CD8-positive, alpha-beta memory T cell (primary cell): ENCODE measurements around the gene KLHL17. TPM values are rescaled to one million over a fixed set of nuclear protein-coding genes. Genes with fewer than 3 reads are reported as not detected.

Experiments used
- CTCF ChIA-PET: fragments of 350-600 bp; sonication (Branson Sonifier 250); formaldehyde crosslinking; loops from one replicate; lab custom pipeline; 2021; ENCODE audit warnings: antibody characterized with exemption; lab: Charles Lee
- POLR2A ChIA-PET: fragments of 350-600 bp; sonication (Branson Sonifier 250); formaldehyde crosslinking; loops from one replicate; lab custom pipeline; 2021; ENCODE audit warnings: antibody characterized with exemption; lab: Charles Lee
- DNase-seq, 5 donors: peaks; one replicate each; pipeline versions ENCODE4 v3.0.0 to v3.0.0-alpha.2; 2020 to 2022; ENCODE audit warnings: mixed read lengths in 1 of 5
- H3K27ac ChIP-seq: one replicate; pipeline ENCODE4 v1.7.0; 2013; ENCODE audit warnings: low read depth, mild to moderate bottlenecking, low read length, moderate library complexity
- H3K27me3 ChIP-seq: 2 replicates; pipeline ENCODE4 v1.7.0; 2013; ENCODE audit warnings: low read length, mild to moderate bottlenecking; ENCODE audit not compliant: insufficient read depth, poor library complexity, severe bottlenecking
- H3K36me3 ChIP-seq: 2 replicates; pipeline ENCODE4 v1.7.0; 2013; ENCODE audit warnings: mild to moderate bottlenecking, low read length, moderate library complexity; ENCODE audit not compliant: insufficient read depth
- H3K4me1 ChIP-seq: 2 replicates; pipeline ENCODE4 v1.7.0; 2013; ENCODE audit warnings: mild to moderate bottlenecking, low read length, moderate library complexity; ENCODE audit not compliant: insufficient read depth
- H3K4me3 ChIP-seq: 2 replicates; pipeline ENCODE4 v1.7.0; 2013; ENCODE audit warnings: mild to moderate bottlenecking, low read length
- H3K9me3 ChIP-seq: 2 replicates; pipeline ENCODE4 v1.7.0; 2013; ENCODE audit warnings: mild to moderate bottlenecking, low read length
- H3K27ac Mint-ChIP-seq, 8 donors: one replicate each; pipeline ENCODE4 v1.8.0; 2020 to 2021; ENCODE audit warnings: mixed read lengths in 8 of 8, mild to moderate bottlenecking in 6 of 8, inconsistent platforms in 3 of 8, moderate library complexity in 3 of 8
- H3K27me3 Mint-ChIP-seq, 2 donors: one replicate each; pipeline ENCODE4 v1.8.0; 2020 to 2021; ENCODE audit warnings: mixed read lengths in 2 of 2, mild to moderate bottlenecking in 1 of 2, moderate library complexity in 1 of 2
- H3K36me3 Mint-ChIP-seq, 3 donors: one replicate each; pipeline ENCODE4 v1.8.0; 2020 to 2021; ENCODE audit warnings: mixed read lengths in 3 of 3, inconsistent platforms in 1 of 3, mild to moderate bottlenecking in 1 of 3
- H3K4me1 Mint-ChIP-seq, 3 donors: one replicate each; pipeline ENCODE4 v1.8.0; 2020 to 2021; ENCODE audit warnings: mixed read lengths in 3 of 3, inconsistent platforms in 1 of 3, mild to moderate bottlenecking in 1 of 3
- H3K4me3 Mint-ChIP-seq, 7 donors: one replicate each; pipeline ENCODE4 v1.8.0; 2020 to 2021; ENCODE audit warnings: mixed read lengths in 7 of 7, mild to moderate bottlenecking in 6 of 7, moderate library complexity in 4 of 7, inconsistent platforms in 2 of 7
- H3K9me3 Mint-ChIP-seq, 5 donors: one replicate each; pipeline ENCODE4 v1.8.0; 2020 to 2022; ENCODE audit warnings: mixed read lengths in 5 of 5, mild to moderate bottlenecking in 3 of 5, moderate library complexity in 2 of 5, inconsistent platforms in 1 of 5
- polyA plus RNA-seq: library from polyadenylated mRNA; unstranded; fragments of 300-500 nt; fragmentation: Illumina TruSeq; gene quantifications from one replicate; pipeline ENCODE4 v1.2.3, GENCODE V29; 2021
- total RNA-seq, 2 experiments: library from RNA; stranded (reverse); gene quantifications; one replicate each; pipeline ENCODE4 v1.2.3, GENCODE V29; 2021

The KLHL17 gene
- total and polyA plus RNA-seq, 3 experiments from 2014 or later = 1.4 to 28.6 (median 27.6) TPM

DNA sequence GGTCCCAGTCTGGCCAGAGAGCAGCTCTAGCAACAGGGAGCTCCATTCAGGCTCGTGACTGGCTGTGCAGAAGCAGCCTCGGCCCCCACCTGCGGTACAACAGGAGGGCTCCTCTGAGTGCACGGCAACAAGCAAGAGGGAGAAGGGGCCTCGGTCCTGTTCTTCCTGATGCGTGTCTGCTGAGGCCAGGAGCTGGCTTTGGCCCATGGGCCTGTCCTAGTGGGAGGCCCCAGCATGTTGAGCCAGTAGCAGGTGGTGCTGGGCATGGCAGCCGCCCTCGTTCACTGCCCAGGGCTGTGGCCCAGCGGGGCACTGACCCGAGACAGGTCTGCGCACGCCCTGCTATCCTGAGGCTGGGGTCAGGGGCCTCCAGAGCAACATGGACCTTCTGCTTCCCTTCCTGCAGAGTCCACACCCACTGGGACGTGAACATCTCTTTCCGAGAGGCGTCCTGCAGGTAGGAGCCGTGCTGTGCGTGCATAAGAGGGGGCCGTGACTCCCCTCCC lies 29.7 kb upstream of the KLHL17 start:
- Histone ChIP-seq H3K9me3 (no peaks in the 10 kb centered on the region), H3K27me3 (peaks cover 16% of the 10 kb centered on the region), H3K36me3 (no peaks in the 10 kb centered on the region), H3K4me1 (peaks cover 3% of the 10 kb centered on the region), H3K4me3 (no peak overlapping the region), H3K27ac (no peak overlapping the region)
- no peak for DNase-seq
- peaks cover 5 to 11% (median 6%) of the 10 kb centered on the region in 3 donors for H3K4me1 Mint-ChIP-seq
- no peaks in the 10 kb centered on the region for H3K36me3 Mint-ChIP-seq
- peaks cover 13 to 40% of the 10 kb centered on the region in 2 donors for H3K27me3 Mint-ChIP-seq
- H3K27ac Mint-ChIP-seq = no peak overlapping the region
- no peaks in the 10 kb centered on the region for H3K9me3 Mint-ChIP-seq
- ChIA-PET CTCF (no interaction called here), POLR2A (no interaction called here)
- H3K4me3 Mint-ChIP-seq = no peak overlapping the region

DNA sequence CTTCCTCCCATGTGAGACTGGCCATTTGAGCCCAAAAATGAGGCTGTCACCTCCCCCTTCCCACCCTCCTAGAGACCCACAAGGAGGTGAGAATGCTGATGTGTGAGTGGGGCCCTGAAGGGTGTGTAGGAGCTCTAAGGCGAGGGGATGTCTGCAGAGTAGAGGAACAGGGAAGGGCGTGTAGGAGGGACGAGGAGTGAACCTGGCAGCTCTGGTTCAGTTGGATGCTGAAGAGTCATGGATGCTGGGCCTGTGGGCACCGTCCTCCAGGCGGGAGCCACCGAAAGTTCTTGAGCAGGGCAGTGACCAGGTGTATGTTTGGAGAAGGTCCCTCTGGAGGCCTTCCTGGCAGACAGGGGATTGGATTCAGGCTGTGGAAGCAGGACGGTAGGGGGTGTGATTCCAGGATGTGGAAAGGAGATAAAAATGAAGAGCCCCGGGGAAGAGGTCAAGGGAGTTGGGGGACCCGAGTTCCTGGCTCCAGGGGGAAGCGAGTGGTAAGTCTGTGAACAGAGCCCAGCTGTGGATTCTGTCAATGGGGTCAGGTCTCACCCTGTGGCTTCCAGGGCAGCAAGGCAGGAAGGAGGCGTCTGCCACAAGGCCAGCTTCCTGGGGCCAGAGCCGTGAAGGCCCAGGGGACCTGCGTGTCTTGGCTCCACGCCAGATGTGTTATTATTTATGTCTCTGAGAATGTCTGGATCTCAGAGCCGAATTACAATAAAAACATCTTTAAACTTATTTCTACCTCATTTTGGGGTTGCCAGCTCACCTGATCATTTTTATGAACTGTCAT lies 28.8 kb upstream of the KLHL17 start:
- POLR2A ChIA-PET = no interaction called here
- Histone ChIP-seq H3K27me3 (peaks cover 8% of the 10 kb centered on the region), H3K9me3 (no peaks in the 10 kb centered on the region), H3K27ac (no peak overlapping the region), H3K36me3 (no peaks in the 10 kb centered on the region), H3K4me3 (no peak overlapping the region), H3K4me1 (no peaks in the 10 kb centered on the region)
- CTCF ChIA-PET = no interaction called here
- no peak for DNase-seq
- H3K36me3 Mint-ChIP-seq = no peaks in the 10 kb centered on the region
- H3K9me3 Mint-ChIP-seq = no peaks in the 10 kb centered on the region
- H3K4me3 Mint-ChIP-seq = no peak overlapping the region
- H3K27me3 Mint-ChIP-seq = peaks cover 7 to 31% of the 10 kb centered on the region in 2 donors
- H3K4me1 Mint-ChIP-seq = peaks cover 3 to 5% (median 4%) of the 10 kb centered on the region in 3 donors
- H3K27ac Mint-ChIP-seq = peak overlapping the region in 1 of 8 donors; percentile 39

DNA sequence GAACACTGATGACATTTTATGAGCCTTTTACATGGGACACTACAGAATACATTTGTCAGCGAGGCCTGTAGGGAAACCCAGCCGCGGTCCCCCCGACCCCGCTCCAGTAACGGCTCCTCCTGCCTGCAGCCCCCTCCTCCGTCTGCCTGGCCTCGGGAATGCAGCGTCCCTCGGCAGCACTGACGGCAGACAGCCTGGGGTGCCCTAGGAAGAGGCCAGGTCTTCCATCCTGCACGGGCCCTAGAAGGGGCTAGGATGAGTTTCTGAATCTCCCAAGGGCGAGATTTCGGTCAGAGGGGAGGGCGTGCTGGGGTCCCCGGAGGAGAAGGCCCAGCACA lies 28.2 kb upstream of the KLHL17 start:
- no peak for DNase-seq
- H3K36me3 Mint-ChIP-seq = no peaks in the 10 kb centered on the region
- Histone ChIP-seq H3K27ac (no peak overlapping the region), H3K27me3 (peaks cover 7% of the 10 kb centered on the region), H3K9me3 (no peaks in the 10 kb centered on the region), H3K4me3 (no peak overlapping the region), H3K36me3 (no peaks in the 10 kb centered on the region), H3K4me1 (no peaks in the 10 kb centered on the region)
- peaks cover 6 to 32% of the 10 kb centered on the region in 2 donors for H3K27me3 Mint-ChIP-seq
- no peak overlapping the region for H3K4me3 Mint-ChIP-seq
- no peak overlapping the region for H3K27ac Mint-ChIP-seq
- H3K4me1 Mint-ChIP-seq = peaks cover 3 to 5% (median 4%) of the 10 kb centered on the region in 3 donors
- ChIA-PET CTCF (no interaction called here), POLR2A (no interaction called here)
- H3K9me3 Mint-ChIP-seq = no peaks in the 10 kb centered on the region

DNA sequence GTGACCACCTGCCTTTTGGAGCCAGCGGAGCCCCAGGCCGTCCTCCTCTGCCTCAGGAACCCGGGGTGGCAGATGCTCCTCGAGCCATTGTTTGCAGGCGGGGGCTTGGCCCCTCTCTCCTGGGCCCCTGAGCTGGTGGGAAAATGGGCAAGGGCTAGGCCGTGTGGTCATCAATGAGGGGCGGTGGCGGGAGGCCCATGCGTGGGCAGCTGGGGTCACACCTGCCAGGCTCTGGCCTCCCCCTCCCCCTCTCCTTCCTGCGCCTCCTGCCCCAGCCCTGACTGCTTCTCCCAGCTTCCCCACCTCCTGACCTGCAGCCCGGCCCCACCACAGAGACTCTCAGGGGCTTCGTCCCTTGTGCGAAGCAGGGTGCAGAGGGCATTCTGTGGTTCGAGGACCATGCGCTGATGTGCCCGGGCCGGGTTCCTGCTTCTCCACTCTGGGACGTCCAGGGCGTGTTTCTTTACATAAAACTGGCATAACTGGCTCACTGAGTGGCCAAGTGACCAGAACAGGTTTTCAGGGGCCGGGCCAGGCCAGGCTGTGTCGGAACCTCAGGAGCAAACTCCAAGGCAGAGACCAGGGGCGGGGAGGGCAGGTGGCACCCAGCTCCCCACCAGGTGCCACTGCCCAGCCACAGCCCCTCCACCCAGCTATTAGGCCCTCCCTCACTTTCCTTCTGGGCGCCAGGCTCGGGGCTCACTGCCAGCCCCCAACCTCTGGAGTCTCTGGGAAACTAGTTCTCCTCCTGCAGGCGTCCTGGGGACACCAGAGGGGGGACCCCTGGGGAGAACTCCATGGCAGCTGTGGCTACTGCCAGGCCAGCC lies 27.4 kb upstream of the KLHL17 start:
- Mint-ChIP-seq H3K9me3 (no peaks in the 10 kb centered on the region), H3K4me1 (peaks cover 3 to 5% (median 4%) of the 10 kb centered on the region in 3 donors), H3K27ac (peak overlapping the region in 1 of 8 donors; percentile 33), H3K27me3 (peaks cover 6 to 28% of the 10 kb centered on the region in 2 donors), H3K4me3 (no peak overlapping the region), H3K36me3 (no peaks in the 10 kb centered on the region)
- Histone ChIP-seq H3K27me3 (peaks cover 7% of the 10 kb centered on the region), H3K4me3 (no peak overlapping the region), H3K36me3 (no peaks in the 10 kb centered on the region), H3K4me1 (no peaks in the 10 kb centered on the region), H3K27ac (no peak overlapping the region), H3K9me3 (no peaks in the 10 kb centered on the region)
- POLR2A ChIA-PET = no interaction called here
- DNase-seq = no peak
- CTCF ChIA-PET = no interaction called here

DNA sequence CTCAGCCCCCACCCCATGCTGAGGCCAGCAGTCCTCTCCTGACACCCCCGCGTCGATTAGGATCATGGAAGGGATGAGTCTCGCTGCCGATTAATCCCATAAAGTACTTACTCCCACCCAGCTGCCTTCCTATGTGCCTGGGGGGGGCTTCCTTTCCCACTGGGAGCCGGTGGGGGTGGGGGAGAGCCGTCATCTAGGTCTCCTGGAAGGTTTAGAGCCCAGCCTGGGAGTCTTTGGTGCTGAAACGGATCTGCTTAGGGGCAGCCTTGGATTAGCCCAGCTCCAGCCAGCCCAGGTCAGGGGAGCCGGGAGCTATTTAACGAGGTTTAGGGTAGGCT lies 26.8 kb upstream of the KLHL17 start:
- Mint-ChIP-seq H3K4me1 (peaks cover 3 to 5% (median 4%) of the 10 kb centered on the region in 3 donors), H3K9me3 (no peaks in the 10 kb centered on the region), H3K4me3 (no peak overlapping the region), H3K36me3 (no peaks in the 10 kb centered on the region), H3K27me3 (peaks cover 7 to 34% of the 10 kb centered on the region in 2 donors), H3K27ac (no peak overlapping the region)
- no peak overlapping the region for H3K4me3 ChIP-seq
- no peak for DNase-seq
- H3K27me3 ChIP-seq = peaks cover 7% of the 10 kb centered on the region
- ChIA-PET CTCF (no interaction called here), POLR2A (no interaction called here)
- no peaks in the 10 kb centered on the region for H3K36me3 ChIP-seq
- no peaks in the 10 kb centered on the region for H3K4me1 ChIP-seq
- H3K27ac ChIP-seq = no peak overlapping the region
- H3K9me3 ChIP-seq = no peaks in the 10 kb centered on the region

DNA sequence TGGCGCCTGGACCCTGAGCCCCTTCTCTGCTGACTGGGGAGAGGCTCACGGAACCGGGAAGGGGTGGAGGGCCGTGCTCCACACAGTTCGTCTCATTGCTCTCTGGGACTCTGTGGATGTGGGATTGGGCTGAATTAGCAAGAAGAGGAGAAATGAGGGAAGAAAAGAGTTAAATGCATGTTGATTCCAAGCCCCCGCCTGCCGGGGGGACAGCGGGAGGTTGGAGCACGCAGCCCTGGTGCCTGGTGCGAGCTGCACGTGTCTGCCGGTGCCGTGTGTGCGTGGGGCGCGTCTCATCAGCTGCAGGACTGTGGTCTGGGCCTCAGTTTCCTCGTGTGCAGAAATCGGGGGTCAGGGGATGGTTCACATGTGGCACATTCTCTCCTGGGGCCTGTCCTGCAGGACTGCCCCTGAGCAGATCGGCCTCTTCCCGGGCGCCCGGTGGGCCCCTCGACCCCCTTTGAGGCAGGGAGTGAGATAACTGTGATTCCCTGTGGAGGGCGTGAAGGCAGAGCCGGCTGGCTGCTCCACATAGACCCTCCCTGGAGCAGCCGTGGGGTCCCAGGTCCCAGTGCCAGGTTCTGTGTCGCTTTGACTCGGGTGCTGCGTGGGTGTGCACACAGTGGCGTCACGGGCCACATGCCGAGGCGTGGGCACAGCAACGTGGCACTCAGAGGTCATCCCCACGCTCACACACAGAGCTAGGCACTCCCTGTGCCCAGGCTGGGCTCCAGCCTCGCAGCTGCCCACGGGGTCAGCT lies 25.2 kb upstream of the KLHL17 start:
- Mint-ChIP-seq H3K9me3 (no peaks in the 10 kb centered on the region), H3K27ac (no peak overlapping the region), H3K4me3 (no peak overlapping the region), H3K27me3 (peaks cover 15 to 34% of the 10 kb centered on the region in 2 donors), H3K4me1 (peaks cover 3 to 5% (median 4%) of the 10 kb centered on the region in 3 donors), H3K36me3 (no peaks in the 10 kb centered on the region)
- peaks cover 11% of the 10 kb centered on the region for H3K27me3 ChIP-seq
- no peaks in the 10 kb centered on the region for H3K36me3 ChIP-seq
- CTCF ChIA-PET = no interaction called here
- no peaks in the 10 kb centered on the region for H3K4me1 ChIP-seq
- H3K4me3 ChIP-seq = no peak overlapping the region
- no peaks in the 10 kb centered on the region for H3K9me3 ChIP-seq
- no peak for DNase-seq
- POLR2A ChIA-PET = no interaction called here
- no peak overlapping the region for H3K27ac ChIP-seq

DNA sequence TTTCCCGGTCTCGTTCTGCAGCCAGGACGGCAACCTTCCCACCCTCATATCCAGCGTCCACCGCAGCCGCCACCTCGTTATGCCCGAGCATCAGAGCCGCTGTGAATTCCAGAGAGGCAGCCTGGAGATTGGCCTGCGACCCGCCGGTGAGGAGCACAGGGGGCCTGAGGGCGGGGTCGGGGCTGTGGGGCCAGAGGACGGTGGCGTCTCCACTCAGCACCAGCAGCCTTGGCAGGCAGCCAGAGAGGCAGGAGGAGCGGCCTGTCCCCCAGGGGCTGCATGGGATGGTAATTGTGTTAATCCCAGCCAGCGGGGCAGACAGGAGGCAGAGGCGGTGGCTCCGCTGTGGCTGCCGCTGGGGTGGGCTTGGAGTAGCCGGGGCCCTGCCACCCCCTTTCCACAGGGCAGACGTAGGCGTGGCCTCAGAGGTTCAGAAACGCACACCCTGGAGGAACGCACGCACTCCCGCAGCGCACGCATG lies 24.6 kb upstream of the KLHL17 start:
- Histone ChIP-seq H3K4me1 (peaks cover 4% of the 10 kb centered on the region), H3K4me3 (no peak overlapping the region), H3K27me3 (peaks cover 15% of the 10 kb centered on the region), H3K36me3 (no peaks in the 10 kb centered on the region), H3K27ac (no peak overlapping the region), H3K9me3 (no peaks in the 10 kb centered on the region)
- ChIA-PET CTCF (no interaction called here), POLR2A (no interaction called here)
- peaks cover 4 to 8% (median 5%) of the 10 kb centered on the region in 3 donors for H3K4me1 Mint-ChIP-seq
- H3K4me3 Mint-ChIP-seq = no peak overlapping the region
- peaks cover 20 to 38% of the 10 kb centered on the region in 2 donors for H3K27me3 Mint-ChIP-seq
- H3K27ac Mint-ChIP-seq = no peak overlapping the region
- DNase-seq = no peak
- H3K9me3 Mint-ChIP-seq = no peaks in the 10 kb centered on the region
- H3K36me3 Mint-ChIP-seq = no peaks in the 10 kb centered on the region
